Mesenteric fat pad (tissue), 1 donor: ENCODE results near the gene WIPF3. TPM values are rescaled to one million over a fixed set of nuclear protein-coding genes. Genes with fewer than 3 reads are reported as not detected.
"Not testable (repeated sequence)": the region's sequence is repeated elsewhere in the genome, so short reads cannot be mapped to it uniquely, and the experiment has no call there.

ENCODE experiments used
- DNase-seq: peaks from one replicate; pipeline ENCODE4 v3.0.0-alpha.2; 2020; ENCODE audit warnings: low spot score
- total RNA-seq: library from RNA; stranded (reverse); fragmentation: NEBNext Ultra II Directional; extraction: Animal tissue kit (Norgen Biotek cat#: 25700); gene quantifications from one replicate; pipeline ENCODE4 v1.2.1, GENCODE V29; 2021
- donor health status: DM: yes; HTN: yes; CAD: no.

Gene WIPF3
- total RNA-seq, 1 donor from 2014 or later = 1.4 TPM

- DNase-seq = no peak
Observed at GRCh38 chr7:29948587-29948986, 142.3 kb downstream of the WIPF3 start.

- DNase-seq = no peak
Observed at GRCh38 chr7:29950480-29950879, 144.2 kb downstream of the WIPF3 start.

GRCh38 chr7:29951206-29951605, 144.9 kb downstream of the WIPF3 start:
- DNase-seq = no peak

GRCh38 chr7:29953726-29954347, 147.5 kb downstream of the WIPF3 start:
- DNase-seq = no peak

- DNase-seq = no peak
Observed at GRCh38 chr7:29955075-29955792, 148.9 kb downstream of the WIPF3 start.

- DNase-seq = no peak
Observed at GRCh38 chr7:29955799-29956486, 149.6 kb downstream of the WIPF3 start.

- no peak for DNase-seq
Observed at GRCh38 chr7:29956487-29956836, 150.2 kb downstream of the WIPF3 start.

- DNase-seq = no peak
Observed at GRCh38 chr7:29957521-29958310, 151.4 kb downstream of the WIPF3 start.

- DNase-seq = no peak
Observed at GRCh38 chr7:29958667-29959358, 152.5 kb downstream of the WIPF3 start.

- not testable (repeated sequence) for DNase-seq
Observed at GRCh38 chr7:29961611-29962010, 155.3 kb downstream of the WIPF3 start.

GRCh38 chr7:29962035-29962434, 155.7 kb downstream of the WIPF3 start:
- no peak for DNase-seq

GRCh38 chr7:29965030-29965429, 158.7 kb downstream of the WIPF3 start:
- DNase-seq = no peak

Other genes starting within 250 kb of the WIPF3 start
- gene PRR15, start 242.7 kb upstream of the WIPF3 start, total RNA-seq = 3.1 TPM
- 36.9 TPM for gene SCRN1, start 183.3 kb downstream of the WIPF3 start, total RNA-seq
- 19.8 TPM for gene FKBP14, start 220.2 kb downstream of the WIPF3 start, total RNA-seq
- gene PLEKHA8, start 221.9 kb downstream of the WIPF3 start, total RNA-seq = 13.7 TPM